ENCODE measurements around the gene PTPRA. TPM values are rescaled to one million over a fixed set of nuclear protein-coding genes. Genes with fewer than 3 reads are reported as not detected.

PTPRA gene
- total RNA-seq, 1 experiment from 2014 or later = 47.2 TPM

GRCh38 chr20:3013771-3014170 lies 140.5 kb downstream of the PTPRA start:
- no peaks in the 10 kb centered on the region for H3K4me1 Mint-ChIP-seq
- CTCF ChIA-PET = no interaction called here
- peaks cover 47% of the 10 kb centered on the region for H3K36me3 Mint-ChIP-seq
- no peak for TF ChIP-seq ESRRA (CRISPR knock-in tag; IDR thresholded peaks at IDR 0.05; ENCODE audit: borderline replicate concordance)
- no peak for TF ChIP-seq NR1H2 (CRISPR knock-in tag; IDR thresholded peaks at IDR 0.05)
- TF ChIP-seq ZBTB43 (CRISPR knock-in tag; IDR thresholded peaks at IDR 0.05) = no peak
- TF ChIP-seq JUN (CRISPR knock-in tag; IDR thresholded peaks at IDR 0.05) = no peak
- TF ChIP-seq RORB (CRISPR knock-in tag; IDR thresholded peaks at IDR 0.05) = no peak
- no peak for TF ChIP-seq MAX (CRISPR knock-in tag; IDR thresholded peaks at IDR 0.05)
- TF ChIP-seq SMAD3 (CRISPR knock-in tag; IDR thresholded peaks at IDR 0.05; ENCODE audit: borderline replicate concordance) = no peak
- TF ChIP-seq NFYB (CRISPR knock-in tag; conservative IDR thresholded peaks at IDR 0.05; ENCODE audit: low read depth) = no peak
- TF ChIP-seq JAZF1 (CRISPR knock-in tag; IDR thresholded peaks at IDR 0.05) = no peak
- TF ChIP-seq EMX1 (CRISPR knock-in tag; IDR thresholded peaks at IDR 0.05) = no peak
- TF ChIP-seq HMGXB4 (CRISPR knock-in tag; IDR thresholded peaks at IDR 0.05) = no peak
- no peak for TF ChIP-seq ATF6 (CRISPR knock-in tag; IDR thresholded peaks at IDR 0.05)
- no peak for TF ChIP-seq TEAD1 (CRISPR knock-in tag; IDR thresholded peaks at IDR 0.05)
- no peak for TF ChIP-seq GABPB1 (CRISPR knock-in tag; IDR thresholded peaks at IDR 0.05)
- no peak for TF ChIP-seq ZNF317 (CRISPR knock-in tag; IDR thresholded peaks at IDR 0.05; ENCODE audit: borderline replicate concordance, low read depth)
- no peak for TF ChIP-seq KAT7 (CRISPR knock-in tag; IDR thresholded peaks at IDR 0.05; ENCODE audit: borderline replicate concordance)
- peaks cover 15% of the 10 kb centered on the region for H3K9me3 Mint-ChIP-seq
- no peaks in the 10 kb centered on the region for H3K27me3 Mint-ChIP-seq (ENCODE audit: low read depth)
- no peak overlapping the region for H3K27ac Mint-ChIP-seq
- POLR2A ChIA-PET = no interaction called here
- no peak for ATAC-seq
- DNase-seq (ENCODE audit: low spot score) = no peak
- H3K4me3 Mint-ChIP-seq = no peak overlapping the region

GRCh38 chr20:3014179-3014578 lies 140.9 kb downstream of the PTPRA start:
- H3K27ac Mint-ChIP-seq = no peak overlapping the region
- CTCF ChIA-PET = no interaction called here
- no peak for ATAC-seq
- TF ChIP-seq NR1H2 (CRISPR knock-in tag; IDR thresholded peaks at IDR 0.05) = no peak
- no peak for TF ChIP-seq RORB (CRISPR knock-in tag; IDR thresholded peaks at IDR 0.05)
- no peak for TF ChIP-seq MXD4 (CRISPR knock-in tag; IDR thresholded peaks at IDR 0.05; ENCODE audit: borderline replicate concordance)
- TF ChIP-seq CREB1 (CRISPR knock-in tag; IDR thresholded peaks at IDR 0.05) = no peak
- TF ChIP-seq GABPB1 (CRISPR knock-in tag; IDR thresholded peaks at IDR 0.05) = no peak
- no peak for TF ChIP-seq SMAD4 (CRISPR knock-in tag; IDR thresholded peaks at IDR 0.05)
- TF ChIP-seq FOXP4 (CRISPR knock-in tag; IDR thresholded peaks at IDR 0.05) = no peak
- TF ChIP-seq CREM (CRISPR knock-in tag; IDR thresholded peaks at IDR 0.05) = no peak
- TF ChIP-seq HMGXB4 (CRISPR knock-in tag; IDR thresholded peaks at IDR 0.05) = no peak
- no peak for TF ChIP-seq TEAD4 (CRISPR knock-in tag; IDR thresholded peaks at IDR 0.05)
- no peak for TF ChIP-seq PRDM15 (CRISPR knock-in tag; IDR thresholded peaks at IDR 0.05)
- TF ChIP-seq CBFB (CRISPR knock-in tag; IDR thresholded peaks at IDR 0.05; ENCODE audit: low read depth) = no peak

More at GRCh38 chr20:3014179-3014578, 140.9 kb downstream of the PTPRA start:
- H3K4me3 Mint-ChIP-seq = no peak overlapping the region
- H3K36me3 Mint-ChIP-seq = peaks cover 43% of the 10 kb centered on the region
- H3K4me1 Mint-ChIP-seq = no peaks in the 10 kb centered on the region
- peaks cover 15% of the 10 kb centered on the region for H3K9me3 Mint-ChIP-seq
- DNase-seq (ENCODE audit: low spot score) = no peak
- no peaks in the 10 kb centered on the region for H3K27me3 Mint-ChIP-seq (ENCODE audit: low read depth)
- POLR2A ChIA-PET = no interaction called here

Data from WTC11 (cell line).